ENCODE results near the gene TNFSF9. TPM values are rescaled to one million over a fixed set of nuclear protein-coding genes. Genes with fewer than 3 reads are reported as not detected.

The TNFSF9 gene
- total and polyA plus RNA-seq, 2 of the 8 experiments (the other 6 are each of a cell fraction or from before 2014, with no cell fraction given): 1.7 to 4.4 TPM

DNA sequence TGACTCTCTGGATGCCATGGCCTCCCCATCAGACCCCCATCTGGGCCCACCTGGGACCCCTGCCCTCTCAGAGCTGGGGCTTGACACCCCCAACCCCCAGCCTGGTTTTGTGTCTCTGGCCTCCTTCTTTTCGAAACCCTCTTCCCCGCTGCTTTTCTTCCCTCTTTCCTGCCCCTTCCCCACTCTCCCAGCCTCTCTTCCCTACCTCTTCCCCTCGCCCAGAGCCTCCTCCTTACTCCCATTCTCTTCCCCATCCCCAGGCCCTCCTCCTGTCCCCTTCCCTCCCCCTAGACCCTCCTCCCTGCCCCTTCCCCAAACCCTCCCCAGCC is 2.1 kb downstream of the TNFSF9 start:
- Histone ChIP-seq H3K4me2 (ENCODE audit: insufficient read depth in 1 of 2, low read depth in 2 of 2, low read length in 2 of 2) (peak overlapping the region; percentile 98 to 100), H3K23me2 (ENCODE audit: low read depth, low read length) (peaks cover 20% of the 10 kb centered on the region), H3K56ac (replicated peaks; ENCODE audit: insufficient read length, low read depth, low read length) (no peak overlapping the region), H4K91ac (replicated peaks; ENCODE audit: insufficient read length, low read length) (no peak overlapping the region), H4K8ac (ENCODE audit: extremely low read depth, insufficient read depth, low read length) (no peak overlapping the region), H3K23ac (ENCODE audit: insufficient read length) (no peak overlapping the region), H3K4me1 (replicated peaks in 1 of 4; ENCODE audit: control insufficient read depth in 3 of 4, insufficient read depth in 4 of 4, low read length in 3 of 4) (peaks cover 5 to 29% (median 19%) of the 10 kb centered on the region in 4 experiments), H3K4ac (replicated peaks; ENCODE audit: insufficient read length, low read depth, low read length) (no peak overlapping the region), H3K18ac (ENCODE audit: extremely low read depth, low read length) (peak overlapping the region; percentile 56), H2BK5ac (ENCODE audit: low read depth, low read length) (peak overlapping the region; percentile 24; the same call in 1 of the 2 replicates), H3K14ac (ENCODE audit: insufficient read length) (no peak overlapping the region), H2BK120ac (replicated peaks; ENCODE audit: low read depth, low read length) (no peak overlapping the region), H2BK12ac (ENCODE audit: low read depth, low read length) (no peak overlapping the region), H3K9ac (replicated peaks in 1 of 4; ENCODE audit: extremely low read depth in 1 of 4, low read depth in 3 of 4, low read length in 3 of 4) (no peak overlapping the region), H2AK5ac (ENCODE audit: low read depth, low read length) (peak overlapping the region; percentile 84), H3K27me3 (replicated peaks in 1 of 4; ENCODE audit: control insufficient read depth in 3 of 4, extremely low read depth in 1 of 4, insufficient read depth in 3 of 4, low read length in 3 of 4) (peaks cover 17 to 43% (median 39%) of the 10 kb centered on the region in 4 experiments), H2AFZ (ENCODE audit: low read length) (no peak overlapping the region), H2BK15ac (ENCODE audit: low read length) (no peak overlapping the region), H3K36me3 (ENCODE audit: control insufficient read depth in 2 of 4, insufficient read depth in 4 of 4, low read length in 3 of 4) (no peaks in the 10 kb centered on the region; a peak in 1 of 8 replicates), H3K4me3 (ENCODE audit: extremely low read depth in 1 of 4, insufficient read depth in 2 of 4, low read depth in 3 of 4, low read length in 4 of 4) (peak overlapping the region; percentile 27 to 70 (median 34); a peak in 4 of 8 replicates), H3K79me1 (ENCODE audit: low read depth, low read length) (peaks cover 4% of the 10 kb centered on the region), H4K20me1 (replicated peaks in 1 of 2; ENCODE audit: control insufficient read depth in 1 of 2, insufficient read depth in 2 of 2, low read length in 2 of 2) (peaks cover 0 to 4% of the 10 kb centered on the region in 2 experiments), H3K79me2 (ENCODE audit: control insufficient read depth in 1 of 2, insufficient read depth in 2 of 2, low read length in 2 of 2) (no peaks in the 10 kb centered on the region), H4K5ac (ENCODE audit: insufficient read length, low read depth, low read length) (no peak overlapping the region), H3K27ac (ENCODE audit: low read depth, low read length) (no peak overlapping the region), H2BK20ac (ENCODE audit: low read length) (0 out of 2 replicates have a peak overlapping the region, but pooled peaks have one; percentile 72), H3K9me3 (ENCODE audit: insufficient read depth in 2 of 2, low read depth in 1 of 2, low read length in 1 of 2) (peaks cover 4 to 9% of the 10 kb centered on the region in 2 experiments; a peak in 2 of 4 replicates)
- WGBS, 2 experiments (ENCODE audit: extremely low coverage in 1 of 2, insufficient coverage in 1 of 2, insufficient read length in 1 of 2, insufficient replicate concordance in 2 of 2, low coverage in 1 of 2, low lambda C conversion rate in 2 of 2, missing lambda C conversion rate in 1 of 2): 40% methylated on average over 1 of the region's 3 CpGs; no CpG with 5 or more reads in 1 of the 2 experiments
- FAIRE-seq: no peak
- POLR2A ChIA-PET (ENCODE audit: partially characterized antibody): interaction anchor here (0.9 to 6.7 kb wide), 3 partner anchors 11 to 54 kb away, joined by 4 to 72 read pairs (median 17); no protein-coding TSS in a partner anchor
- CTCF ChIA-PET (ENCODE audit: partially characterized antibody): interaction anchor here (0.9 to 1.0 kb wide), 2 partner anchors 17 to 108 kb away, joined by 3 read pairs; partner anchors contain the start of gene KHSRP
- no peak for DNase-seq (ENCODE audit: low read depth in 1 of 2, low spot score in 2 of 2)
- 0 out of 2 replicates have a peak, but pooled peaks have one; percentile 11 for TF ChIP-seq EGR1 (IDR thresholded peaks at IDR 0.05; ENCODE audit: borderline replicate concordance, low read depth, low read length)

Measured in H1 (cell line).